ENCODE measurements around the gene MRPL47.
"Not testable (repeated sequence)": the region's sequence is repeated elsewhere in the genome, so short reads cannot be mapped to it uniquely, and the experiment has no call there.

MRPL47 gene

DNA sequence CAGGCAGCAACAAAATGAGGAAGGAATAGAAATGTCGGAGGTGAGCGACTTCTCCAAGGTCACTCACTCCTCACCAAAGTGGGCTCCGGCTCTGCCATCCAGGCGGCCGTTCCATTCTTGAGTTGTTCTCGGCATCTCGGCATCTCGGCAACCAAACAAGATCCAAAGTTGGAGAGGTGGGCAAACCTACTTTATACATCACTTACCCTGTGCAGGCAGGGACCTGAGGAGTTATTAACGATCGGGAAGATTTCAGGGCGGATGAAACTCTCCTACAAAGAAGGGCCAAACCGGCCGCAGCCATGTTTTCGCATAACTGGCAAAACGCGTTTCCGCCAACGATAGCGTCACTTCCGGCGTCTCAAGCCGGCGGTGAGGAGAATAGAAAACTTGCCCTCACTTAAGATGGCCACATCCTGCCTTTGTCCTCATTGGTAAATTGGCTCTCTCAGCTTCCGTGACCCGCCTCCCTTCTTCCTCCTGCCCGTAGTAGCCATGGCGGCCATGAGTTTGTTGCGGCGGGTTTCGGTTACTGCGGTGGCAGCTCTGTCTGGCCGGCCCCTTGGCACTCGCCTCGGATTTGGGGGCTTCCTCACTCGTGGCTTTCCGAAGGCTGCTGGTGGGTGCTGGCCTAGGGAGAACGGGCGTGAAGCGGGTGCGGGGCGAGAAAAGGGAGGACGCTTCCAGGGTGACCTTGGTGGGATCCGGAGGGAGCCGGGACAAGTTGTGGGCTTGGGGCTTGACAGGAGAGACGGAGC is at the start of gene MRPL47, which contains the start of gene NDUFB5:
Gene MRPL47 (minus strand): TSS at position 318 of the 758 bp plus-strand sequence. CDS start 14 bp downstream, at position 304.
Gene NDUFB5 (plus strand): TSS at position 474 of the 758 bp plus-strand sequence. CDS start 22 bp downstream, at position 496.
- peak; percentile 98 for DNase-seq (ENCODE audit: low read depth)

DNA sequence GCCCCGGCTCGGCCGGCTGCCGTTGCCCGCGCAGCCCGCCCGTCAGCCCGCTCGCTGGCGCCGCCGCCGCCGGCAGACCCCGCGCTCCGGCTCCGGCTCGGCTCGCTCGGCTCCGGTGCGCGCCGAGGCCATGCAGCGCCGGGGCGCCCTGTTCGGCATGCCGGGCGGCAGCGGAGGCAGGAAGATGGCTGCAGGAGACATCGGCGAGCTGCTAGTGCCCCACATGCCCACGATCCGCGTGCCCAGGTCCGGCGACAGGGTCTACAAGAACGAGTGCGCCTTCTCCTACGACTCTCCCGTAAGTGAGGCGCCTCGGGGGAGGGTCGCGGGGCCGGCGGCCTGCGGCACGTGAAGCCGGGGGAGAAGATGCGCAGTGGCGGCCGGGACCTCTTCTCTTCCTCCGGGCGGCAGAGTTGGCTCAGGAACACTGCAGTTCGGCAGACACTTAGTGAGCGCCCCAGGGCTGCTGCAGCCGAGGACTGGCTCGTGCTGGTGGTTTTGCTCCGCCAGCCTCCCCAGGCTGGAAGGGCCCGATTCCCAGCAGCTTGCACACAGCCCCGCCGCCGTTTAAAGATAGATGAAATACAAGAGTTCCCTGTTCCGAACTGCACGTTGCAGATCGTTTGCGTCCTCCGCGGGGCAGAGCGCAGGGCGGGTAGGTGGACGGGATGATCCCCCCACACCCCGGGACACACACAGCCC is 48.8 kb upstream of the MRPL47 start:
- DNase-seq (ENCODE audit: low read depth), result peak; percentile 81

DNA sequence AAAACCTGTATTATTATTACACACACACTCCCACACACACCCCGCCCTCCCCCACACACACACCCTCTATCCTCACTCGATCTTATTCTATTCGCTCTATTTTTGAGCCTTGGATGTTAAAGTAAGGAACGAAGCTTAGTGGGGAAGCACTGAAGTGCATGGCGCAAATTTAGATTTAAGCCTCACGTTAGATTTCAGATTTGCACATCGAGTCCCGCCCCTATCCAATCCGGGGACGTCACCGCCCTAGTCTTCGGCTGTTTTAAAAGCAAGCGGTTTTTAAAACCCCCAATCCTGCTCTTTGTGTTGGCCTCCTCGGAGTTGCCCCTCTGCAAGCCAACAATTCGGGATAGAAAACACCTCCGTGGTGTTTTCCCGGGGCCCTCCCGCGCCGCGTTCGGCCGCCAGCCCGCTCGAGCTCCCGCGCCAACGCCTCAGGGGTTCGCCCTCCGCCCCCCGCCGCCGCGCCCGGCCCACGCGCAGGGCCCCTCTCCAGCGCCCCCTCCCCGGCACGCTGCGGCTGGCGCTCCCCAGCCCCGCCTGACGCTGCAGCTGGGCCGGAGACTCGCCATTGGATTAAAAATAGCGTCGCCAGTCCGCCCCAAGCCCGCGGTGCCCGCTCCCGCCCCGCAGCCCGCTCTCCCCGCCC is 48.1 kb upstream of the MRPL47 start, which contains the start of gene USP13:
Gene USP13 (plus strand): TSS at position 594 of the 649 bp plus-strand sequence. CDS start 186 bp downstream, outside the sequence.
- DNase-seq (ENCODE audit: low read depth), result peak; percentile 87

DNA sequence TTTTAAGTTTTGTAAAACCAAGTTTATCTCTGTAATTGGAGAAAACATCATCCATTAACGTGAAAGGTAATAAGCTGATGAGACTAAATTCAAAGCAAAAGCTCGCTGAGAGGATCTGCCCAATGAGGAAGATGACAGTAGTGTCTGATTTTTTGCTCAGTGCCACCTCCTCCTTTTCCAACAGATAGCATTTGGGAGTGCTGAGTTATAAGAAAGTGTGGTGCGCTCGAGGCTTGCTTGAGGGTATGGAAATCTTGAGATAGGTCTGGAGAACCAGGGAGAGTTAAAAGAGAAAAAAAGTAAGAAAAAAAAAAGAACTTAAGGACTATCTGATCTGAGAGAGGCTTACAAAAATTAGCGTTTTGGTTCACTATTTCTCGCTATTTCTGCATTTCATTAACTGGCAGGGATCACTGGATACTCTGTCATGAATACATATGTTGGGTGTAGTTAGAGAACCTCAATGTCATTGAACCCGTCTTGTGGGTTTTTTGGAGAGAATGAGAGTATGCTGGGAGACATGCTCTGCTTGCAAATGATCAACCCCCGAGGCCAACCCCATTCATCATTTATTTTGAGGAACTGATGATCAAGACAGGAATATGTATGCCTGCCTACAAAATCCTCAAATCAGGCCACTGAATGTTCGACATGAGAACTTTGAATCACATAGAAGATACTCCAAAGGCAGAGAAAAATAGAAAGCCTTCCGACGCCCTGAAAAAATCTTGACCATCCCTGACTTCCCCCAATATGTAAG is 47.4 kb upstream of the MRPL47 start:
- DNase-seq (ENCODE audit: low read depth), result no peak

DNA sequence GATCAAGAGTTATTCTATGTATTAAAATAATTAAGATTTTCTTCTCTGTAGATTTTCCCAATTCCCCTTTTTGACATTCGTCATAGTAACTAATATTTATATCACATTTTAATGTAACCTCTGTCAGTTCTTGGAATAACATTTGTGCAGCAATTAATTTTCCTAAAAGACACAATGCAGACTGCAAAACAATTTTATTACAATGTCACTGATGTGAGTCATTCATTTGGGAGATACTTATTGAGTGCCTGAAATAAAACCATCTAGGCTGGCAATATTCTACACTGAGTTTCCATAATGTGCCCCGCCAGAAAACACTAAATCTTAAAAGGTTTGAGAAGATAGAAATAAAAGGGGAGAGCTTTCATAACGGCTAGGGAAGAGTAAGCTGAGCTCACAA is 41.7 kb upstream of the MRPL47 start:
- no peak for DNase-seq (ENCODE audit: low read depth)

DNA sequence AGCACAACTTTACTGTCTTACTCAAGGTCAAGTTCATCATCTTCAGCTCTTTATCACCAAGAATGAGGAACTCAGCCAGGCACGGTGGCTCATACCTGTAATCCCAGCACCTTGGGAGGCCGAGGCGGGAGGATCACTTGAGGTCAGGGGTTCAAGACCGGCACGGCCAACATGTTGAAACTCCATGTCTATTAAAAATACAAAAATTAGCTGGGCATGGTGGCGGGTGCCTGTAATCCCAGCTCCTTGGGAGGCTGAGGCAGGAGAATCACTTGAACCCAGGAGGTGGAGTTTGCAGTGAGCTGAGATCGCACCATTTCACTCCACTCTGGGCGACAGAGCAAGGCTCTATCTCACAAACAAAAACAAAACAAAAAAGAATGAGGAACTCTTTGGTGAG is 39.4 kb upstream of the MRPL47 start:
- DNase-seq (ENCODE audit: low read depth), result not testable (repeated sequence)

DNA sequence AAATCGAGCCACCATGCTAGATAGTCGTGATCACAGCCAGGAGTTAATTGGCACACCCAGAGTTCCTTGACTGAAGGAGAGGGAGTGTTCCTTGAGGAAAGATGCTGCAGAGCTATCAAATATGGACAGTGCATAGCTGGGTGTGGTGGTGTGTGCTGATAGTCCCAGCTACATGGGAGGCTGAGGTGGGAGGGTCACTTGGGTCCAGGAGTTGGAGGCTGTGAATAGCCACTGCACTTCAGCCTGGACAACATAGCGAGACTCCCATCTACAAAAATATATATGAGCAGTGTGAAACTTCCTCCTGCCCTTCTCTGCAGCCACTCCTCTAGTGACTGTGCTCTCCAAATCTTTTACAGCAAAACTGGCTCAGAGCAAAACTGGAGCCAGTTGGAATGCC is 38.4 kb upstream of the MRPL47 start:
- DNase-seq (ENCODE audit: low read depth), result no peak

DNA sequence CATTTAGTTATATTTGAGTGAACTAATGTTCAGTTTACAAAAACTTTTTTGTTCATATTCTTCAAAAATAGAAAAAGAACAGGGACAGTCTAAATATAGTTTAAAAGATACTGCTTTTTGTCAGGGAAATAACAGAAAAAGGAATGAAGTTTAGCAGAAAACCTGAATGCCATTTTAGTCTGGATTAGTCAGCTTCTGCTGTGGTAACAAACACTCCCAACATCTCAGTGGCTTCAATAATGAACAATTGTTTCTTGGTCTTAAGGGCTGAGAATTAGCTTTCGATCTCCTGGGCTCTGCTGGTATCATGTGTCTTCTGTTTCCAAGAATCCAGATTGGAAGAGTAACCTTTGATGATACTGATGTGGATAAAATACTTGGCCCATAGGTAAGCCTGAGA is 36.0 kb upstream of the MRPL47 start:
- no peak for DNase-seq (ENCODE audit: low read depth)

DNA sequence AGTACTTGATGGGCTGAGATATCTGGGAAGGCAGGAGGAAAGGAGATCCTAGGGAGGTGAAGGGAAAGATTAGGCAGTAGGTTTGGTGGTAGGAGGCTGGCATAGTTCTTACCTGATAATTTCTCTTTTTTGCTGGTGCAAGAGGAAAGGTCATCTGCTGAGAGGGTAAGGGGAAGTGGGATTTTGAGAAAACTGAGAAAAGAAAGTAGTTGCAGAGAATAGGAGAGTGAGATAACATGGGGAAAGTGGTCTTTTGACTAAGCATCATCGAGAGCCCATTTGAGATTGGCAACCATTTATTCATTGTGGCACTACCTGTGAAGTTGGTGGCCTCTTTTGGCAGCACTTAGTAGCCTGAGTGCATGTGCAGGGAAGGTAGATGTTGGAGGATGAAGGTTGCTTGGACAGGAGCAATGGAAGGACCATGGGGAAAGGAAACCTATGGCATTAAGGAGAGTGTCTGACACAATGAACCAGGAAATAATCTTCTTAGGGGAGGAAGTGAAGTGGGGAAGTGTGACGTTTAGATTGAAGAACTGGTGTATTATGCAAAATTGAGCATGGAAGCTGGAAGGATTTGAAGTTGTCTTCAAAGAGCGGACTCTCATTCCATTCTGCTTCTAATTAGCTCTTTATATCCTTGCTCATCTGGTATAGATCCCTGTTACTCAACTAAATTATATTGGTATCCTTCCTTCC is 26.5 kb upstream of the MRPL47 start:
- no peak for DNase-seq (ENCODE audit: low read depth)

DNA sequence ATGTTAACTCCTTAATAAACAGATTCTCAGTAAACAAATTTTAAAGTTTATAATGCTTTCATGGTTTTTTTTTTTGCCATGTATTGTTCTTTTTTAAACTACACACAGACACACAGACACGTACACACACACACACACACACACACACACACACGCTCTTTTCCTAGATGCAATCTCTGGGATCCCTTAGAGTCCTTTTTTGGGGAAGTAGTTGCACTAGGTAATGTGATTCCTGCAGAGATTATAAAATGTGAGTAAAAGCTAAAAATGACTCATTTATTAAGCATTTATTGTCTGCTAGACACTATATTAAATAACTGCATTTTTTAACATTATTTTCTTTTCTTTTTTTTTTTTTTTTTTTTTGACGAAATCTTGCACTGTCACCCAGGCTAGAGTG is 20.0 kb upstream of the MRPL47 start:
- peak; percentile 10 for DNase-seq (ENCODE audit: low read depth)

DNA sequence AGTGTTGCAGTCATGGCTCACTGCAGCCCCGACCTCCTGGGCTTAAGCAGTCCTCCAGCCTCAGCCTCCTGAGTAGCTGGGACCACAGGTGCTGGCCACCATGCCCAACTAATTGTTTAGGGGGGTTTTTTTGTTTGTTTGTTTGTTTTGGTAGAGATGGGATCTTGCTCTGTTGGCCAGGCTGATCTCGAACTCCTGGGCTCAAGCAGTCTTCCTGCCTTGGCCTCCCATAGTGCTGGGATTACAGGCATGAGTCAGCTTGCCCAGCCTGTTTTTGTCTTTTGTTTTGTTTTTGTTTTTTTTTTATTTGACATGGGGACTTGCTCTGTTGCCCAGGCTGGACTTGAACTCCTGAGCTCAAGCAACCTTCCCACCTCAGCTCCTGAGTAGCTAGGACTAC is 17.6 kb upstream of the MRPL47 start:
- DNase-seq (ENCODE audit: low read depth), result no peak

DNA sequence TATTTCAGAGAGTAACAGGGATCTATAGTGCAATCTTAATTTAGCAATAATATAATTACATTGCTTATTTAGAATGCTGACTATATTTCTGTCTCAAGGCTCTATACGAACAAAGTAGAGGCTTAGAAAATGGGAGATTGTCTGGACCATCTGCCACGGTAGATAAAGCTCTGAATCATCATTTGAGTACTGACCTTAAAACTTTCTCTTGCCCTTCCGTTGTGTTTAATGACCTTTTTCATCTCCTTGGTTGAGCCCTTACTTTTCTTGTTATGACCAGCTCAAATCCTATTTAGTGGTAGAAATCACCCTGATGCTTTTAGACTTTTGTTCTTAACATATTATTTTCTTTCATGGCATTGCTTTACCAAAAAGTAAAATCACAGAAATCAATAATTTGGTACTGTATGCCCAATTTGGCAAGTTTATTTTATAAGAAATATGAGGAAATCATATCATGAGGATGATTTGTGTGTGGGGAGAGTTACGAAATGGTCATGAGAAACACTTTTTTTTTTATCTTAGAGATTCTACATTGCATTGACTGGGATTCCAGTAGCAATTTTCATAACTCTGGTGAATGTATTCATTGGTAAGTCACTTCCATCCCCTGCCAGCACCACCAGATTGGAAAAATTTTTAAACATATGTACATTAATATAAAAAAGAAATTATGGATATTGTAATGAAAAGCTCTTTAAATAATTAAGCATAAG is 11.2 kb upstream of the MRPL47 start:
- DNase-seq (ENCODE audit: low read depth), result no peak

DNA sequence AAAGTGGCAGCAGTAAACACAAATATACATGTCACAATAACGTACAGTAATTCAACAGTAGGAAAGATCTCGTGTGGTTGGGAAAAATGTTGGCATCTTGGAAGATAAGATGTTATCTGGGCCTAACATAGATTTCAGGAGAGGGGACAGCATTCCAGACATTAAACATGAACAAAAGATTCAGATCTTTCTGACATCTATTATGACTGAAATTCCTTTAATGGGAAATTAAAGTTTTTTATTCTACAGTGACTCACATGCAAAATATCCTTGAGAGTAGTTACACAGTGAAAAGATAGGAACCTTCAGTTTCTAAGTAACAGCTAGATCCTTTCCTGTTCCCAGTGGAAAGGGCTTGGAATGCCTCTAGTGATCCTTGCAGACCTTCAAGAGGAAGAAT is 9.4 kb upstream of the MRPL47 start:
- DNase-seq (ENCODE audit: low read depth), result peak; percentile 56

DNA sequence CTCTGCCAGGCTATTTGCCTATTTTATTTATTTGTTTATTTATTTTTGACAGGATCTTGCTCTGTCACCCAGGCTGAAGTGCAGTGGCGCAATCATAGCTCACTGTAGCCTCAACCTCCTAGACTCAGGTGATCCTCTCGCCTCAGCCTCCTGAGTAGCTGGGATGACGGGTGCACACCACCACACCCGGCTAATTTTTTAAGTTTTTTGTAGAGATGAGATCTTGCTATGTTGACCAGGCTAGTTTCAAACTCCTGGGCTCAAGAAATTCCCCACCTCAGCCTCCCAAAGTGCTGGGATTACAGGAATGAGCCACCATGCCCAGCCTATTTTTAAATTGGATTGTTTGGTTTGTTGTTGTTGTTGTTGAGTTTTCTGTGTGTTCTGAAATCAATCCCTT is 5.6 kb upstream of the MRPL47 start:
- no peak for DNase-seq (ENCODE audit: low read depth)

DNA sequence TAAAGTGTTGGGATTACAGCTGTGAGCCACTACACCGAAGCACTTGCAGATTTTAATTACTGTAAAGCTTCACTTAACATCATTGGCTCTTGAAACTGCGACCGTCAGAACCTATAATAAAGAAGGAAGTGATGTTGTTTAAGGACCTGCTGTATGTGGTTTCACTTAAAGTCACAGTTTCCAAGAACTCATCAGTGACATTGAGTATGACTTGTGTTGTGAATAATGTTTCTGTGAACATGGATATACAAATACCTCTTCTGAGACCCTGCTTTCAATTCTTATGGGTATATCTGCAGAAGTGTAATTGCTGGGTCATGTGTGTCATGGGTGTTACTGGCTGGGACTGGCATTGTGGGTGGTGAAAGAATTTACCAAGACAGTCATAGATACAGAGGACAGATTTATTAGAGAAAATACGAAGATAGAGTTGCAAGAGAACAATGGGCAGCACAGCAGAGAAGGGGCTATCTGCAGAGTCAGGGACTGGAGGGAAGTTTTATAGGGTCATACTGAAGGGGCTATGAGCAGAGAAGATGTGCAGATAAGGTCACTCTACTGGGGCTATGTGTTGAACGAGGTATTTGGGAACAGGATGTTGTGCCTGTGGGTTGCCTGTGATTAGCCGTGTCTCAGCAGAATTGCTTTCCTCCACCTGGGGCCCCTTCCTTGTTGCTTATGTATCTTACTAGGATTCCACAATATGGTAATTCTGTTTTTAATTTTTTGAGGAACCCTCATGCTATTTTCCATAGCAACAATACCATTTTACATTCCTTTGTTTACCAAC is 4.7 kb upstream of the MRPL47 start:
- DNase-seq (ENCODE audit: low read depth), result no peak

DNA sequence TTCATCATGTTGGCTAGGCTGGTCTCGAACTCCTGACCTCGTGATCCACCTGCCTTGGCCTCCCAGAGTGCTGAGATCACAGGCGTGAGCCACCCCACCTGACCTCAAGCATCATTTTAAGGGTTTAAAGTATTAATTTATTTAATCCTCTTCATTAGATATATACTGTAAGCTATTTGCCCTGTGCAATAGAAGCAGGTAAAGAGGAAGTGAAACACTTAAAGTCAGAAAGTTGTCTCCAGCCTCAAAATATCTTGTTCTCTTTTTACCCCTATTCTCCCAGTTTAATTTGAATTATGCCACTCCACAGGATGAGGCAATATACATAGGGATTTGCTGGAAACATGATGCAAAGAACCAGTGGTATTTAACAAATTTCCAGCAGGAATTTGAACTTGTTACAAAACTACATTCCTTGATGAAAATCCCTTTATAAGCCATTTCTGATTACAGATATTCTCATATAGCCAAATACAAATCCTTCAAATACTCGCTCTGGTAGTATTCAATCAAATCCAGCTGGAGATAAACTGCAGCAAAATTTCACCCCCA is 2.2 kb upstream of the MRPL47 start:
- no peak for DNase-seq (ENCODE audit: low read depth)

DNA sequence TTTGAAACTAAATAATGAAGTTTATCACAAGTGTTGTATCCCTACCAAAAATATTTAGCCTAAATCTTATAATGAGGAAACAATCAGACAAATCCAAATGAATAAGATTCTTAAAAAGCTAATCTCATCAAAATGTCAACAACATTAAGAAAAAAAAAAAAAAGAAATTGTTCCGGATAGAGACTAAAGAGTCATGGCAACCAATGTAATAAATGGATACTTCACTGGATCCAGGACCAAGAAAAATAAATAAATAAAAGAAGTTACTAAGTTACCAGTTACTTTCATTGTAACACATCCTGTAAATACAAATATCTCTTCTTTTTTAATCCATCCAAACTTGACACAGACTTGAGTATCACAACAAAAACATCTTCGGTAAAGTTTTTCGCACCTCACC is 607 bp downstream of the MRPL47 start:
- no peak for DNase-seq (ENCODE audit: low read depth)

DNA sequence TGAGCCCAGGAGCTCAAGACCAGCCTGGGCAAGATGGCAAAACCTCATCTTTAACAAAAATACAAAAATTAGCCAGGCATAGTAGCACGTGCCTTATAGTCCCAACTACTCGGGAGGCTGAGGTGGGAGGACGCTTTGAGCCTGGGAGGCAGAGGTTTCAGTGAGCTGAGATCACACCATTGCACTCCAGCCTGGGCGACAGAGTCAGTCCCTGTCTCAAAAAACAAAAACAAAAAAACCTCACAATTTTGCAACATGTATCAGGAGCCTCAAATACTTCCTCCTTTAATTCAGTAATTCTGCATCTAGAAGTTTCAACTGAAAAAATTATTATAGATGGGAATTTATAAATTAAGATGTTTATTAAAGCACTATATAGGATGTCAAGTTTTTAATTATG is 1.1 kb downstream of the MRPL47 start:
- DNase-seq (ENCODE audit: low read depth), result no peak

DNA sequence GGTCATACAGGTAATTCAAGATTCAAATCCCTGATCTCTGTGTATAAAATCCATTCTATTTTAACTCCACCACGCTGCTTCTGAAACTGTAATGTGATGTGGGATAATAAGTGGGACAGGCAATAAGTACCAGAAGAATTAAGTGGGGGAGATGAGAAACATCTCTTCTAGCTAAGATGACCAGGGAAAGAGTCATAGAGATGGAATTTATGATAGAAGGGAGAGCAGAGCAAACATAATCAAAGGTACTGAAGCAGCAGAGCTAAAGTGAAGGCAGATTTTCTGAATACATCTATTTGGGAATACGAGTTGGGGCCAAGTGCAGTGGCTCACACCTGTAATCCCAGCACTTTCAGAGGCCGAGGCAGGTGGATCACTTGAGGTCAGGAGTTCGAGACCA is 4.9 kb downstream of the MRPL47 start:
- peak; percentile 57 for DNase-seq (ENCODE audit: low read depth)

DNA sequence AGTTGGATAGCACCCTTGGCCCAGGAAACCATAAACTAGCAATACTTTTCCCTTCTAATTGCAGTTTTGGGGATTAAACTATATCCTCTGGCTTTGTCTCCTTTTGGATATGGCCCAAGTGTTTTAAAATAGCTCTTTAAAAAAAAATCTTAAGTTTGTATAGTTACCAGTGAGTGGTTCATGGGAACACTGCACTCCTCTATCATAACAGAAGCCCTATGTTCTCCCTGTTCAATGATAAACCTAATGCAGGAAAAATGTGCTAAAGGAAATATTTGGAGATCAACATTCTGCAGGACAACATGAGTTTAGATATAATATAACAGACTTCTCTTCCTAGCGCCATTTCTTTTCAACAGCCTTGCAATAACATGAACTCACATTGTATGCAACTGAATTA is 13.1 kb downstream of the MRPL47 start:
- no peak for DNase-seq (ENCODE audit: low read depth)
